ENCODE data around the gene CPN1. TPM values are rescaled to one million over a fixed set of nuclear protein-coding genes. Genes with fewer than 3 reads are reported as not detected.

CPN1 gene
- total and polyA plus RNA-seq, 12 donors: not detected

DNA sequence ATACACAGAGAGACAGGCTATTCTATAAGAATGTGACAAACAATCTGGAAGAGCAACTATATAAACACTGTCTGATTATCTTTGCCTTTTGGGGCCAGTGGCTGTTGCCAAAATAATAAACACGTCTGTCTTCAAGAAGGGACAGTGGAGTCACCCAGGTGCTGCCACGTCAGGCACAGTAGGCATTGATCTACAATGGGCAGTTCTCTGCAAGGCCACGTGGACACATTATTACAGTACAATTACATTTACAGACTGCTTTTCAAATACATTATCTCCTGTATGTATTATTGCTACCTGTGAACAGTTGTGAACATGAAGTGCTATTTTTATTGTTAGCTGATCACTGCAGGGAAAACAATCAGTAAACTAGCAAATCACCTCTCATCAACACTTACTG, 86.0 kb downstream of the CPN1 start:
- peaks cover 0 to 70% (median 49%) of the 10 kb centered on the region in 9 donors for H3K4me1 ChIP-seq
- no peak for DNase-seq
- H3K9me3 ChIP-seq: no peaks in the 10 kb centered on the region
- H3K4me3 ChIP-seq: no peak overlapping the region
- intact Hi-C loops (cut with DNase I): no loop called here
- TF ChIP-seq, protein P1, sequence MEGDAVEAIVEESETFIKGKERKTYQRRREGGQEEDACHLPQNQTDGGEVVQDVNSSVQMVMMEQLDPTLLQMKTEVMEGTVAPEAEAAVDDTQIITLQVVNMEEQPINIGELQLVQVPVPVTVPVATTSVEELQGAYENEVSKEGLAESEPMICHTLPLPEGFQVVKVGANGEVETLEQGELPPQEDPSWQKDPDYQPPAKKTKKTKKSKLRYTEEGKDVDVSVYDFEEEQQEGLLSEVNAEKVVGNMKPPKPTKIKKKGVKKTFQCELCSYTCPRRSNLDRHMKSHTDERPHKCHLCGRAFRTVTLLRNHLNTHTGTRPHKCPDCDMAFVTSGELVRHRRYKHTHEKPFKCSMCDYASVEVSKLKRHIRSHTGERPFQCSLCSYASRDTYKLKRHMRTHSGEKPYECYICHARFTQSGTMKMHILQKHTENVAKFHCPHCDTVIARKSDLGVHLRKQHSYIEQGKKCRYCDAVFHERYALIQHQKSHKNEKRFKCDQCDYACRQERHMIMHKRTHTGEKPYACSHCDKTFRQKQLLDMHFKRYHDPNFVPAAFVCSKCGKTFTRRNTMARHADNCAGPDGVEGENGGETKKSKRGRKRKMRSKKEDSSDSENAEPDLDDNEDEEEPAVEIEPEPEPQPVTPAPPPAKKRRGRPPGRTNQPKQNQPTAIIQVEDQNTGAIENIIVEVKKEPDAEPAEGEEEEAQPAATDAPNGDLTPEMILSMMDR (IDR thresholded peaks at IDR 0.05): no peak
- no peaks in the 10 kb centered on the region for H3K27me3 ChIP-seq
- 65 to 74% methylated on average over 3 of the region's 3 CpGs for WGBS, 2 donors
- ATAC-seq: no peak
- peaks cover 0 to 3% (median 0%) of the 10 kb centered on the region in 9 donors for H3K36me3 ChIP-seq
- peak overlapping the region in 3 of 10 donors; percentile 8 to 54 (median 9) for H3K27ac ChIP-seq

DNA sequence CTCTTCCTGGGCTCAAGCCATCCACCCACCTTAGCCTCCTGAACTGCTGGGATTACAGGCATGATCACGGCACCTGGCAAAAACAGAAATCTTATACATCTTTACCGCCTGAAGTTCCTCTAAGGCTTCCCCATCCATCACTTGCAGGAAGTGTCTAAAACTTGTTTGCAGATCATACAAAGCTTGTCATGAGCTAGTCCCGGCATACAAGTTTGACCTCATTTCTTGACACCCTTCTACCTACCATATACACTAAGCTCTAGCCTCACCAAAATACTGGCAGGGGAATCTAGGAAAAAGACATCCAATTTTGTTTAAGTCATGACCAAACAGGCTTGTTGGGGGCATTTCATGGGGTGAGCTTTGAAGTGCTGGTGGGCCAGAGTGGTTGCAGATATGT, 86.4 kb downstream of the CPN1 start:
- DNase-seq (no peak), ATAC-seq (no peak)
- TF ChIP-seq, protein P1 (IDR thresholded peaks at IDR 0.05): no peak
- Histone ChIP-seq H3K9me3 (no peaks in the 10 kb centered on the region), H3K36me3 (peaks cover 0 to 3% (median 0%) of the 10 kb centered on the region in 9 donors), H3K27ac (no peak overlapping the region), H3K27me3 (no peaks in the 10 kb centered on the region), H3K4me1 (peaks cover 0 to 68% (median 48%) of the 10 kb centered on the region in 9 donors), H3K4me3 (no peak overlapping the region)
- intact Hi-C loops (cut with DNase I): no loop called here
- WGBS, 2 donors: 80 to 88% methylated on average over 3 of the region's 3 CpGs

DNA sequence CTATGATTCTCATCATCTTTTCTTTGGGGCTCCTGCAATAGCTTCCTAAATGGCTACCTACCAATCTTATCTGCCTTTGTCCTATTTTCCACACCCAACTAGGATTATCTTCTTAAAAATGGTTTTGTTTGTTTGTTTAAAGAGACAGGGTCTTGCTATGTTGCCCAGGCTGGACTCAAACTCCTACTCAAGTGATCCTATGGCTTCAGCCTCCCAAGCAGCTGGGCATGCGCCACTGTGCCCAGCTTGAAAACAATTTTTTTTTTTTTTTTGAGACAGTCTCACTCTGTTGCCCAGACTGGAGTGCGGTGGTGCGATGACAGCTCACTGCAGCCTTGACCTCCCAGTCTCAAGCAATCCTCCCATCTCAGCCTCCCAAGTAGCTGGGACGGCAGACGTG, 86.9 kb downstream of the CPN1 start:
- TF ChIP-seq, protein P1 (IDR thresholded peaks at IDR 0.05): no peak
- H3K9me3 ChIP-seq: no peaks in the 10 kb centered on the region
- peaks cover 0 to 63% (median 44%) of the 10 kb centered on the region in 9 donors for H3K4me1 ChIP-seq
- DNase-seq (no peak), ATAC-seq (no peak)
- peak overlapping the region in 3 of 10 donors; percentile 25 to 85 (median 39) for H3K27ac ChIP-seq
- H3K4me3 ChIP-seq: no peak overlapping the region
- WGBS, 2 donors: 78 to 97% methylated on average over 5 of the region's 5 CpGs
- H3K27me3 ChIP-seq: no peaks in the 10 kb centered on the region
- intact Hi-C loops (cut with DNase I): no loop called here
- H3K36me3 ChIP-seq: peaks cover 0 to 3% (median 0%) of the 10 kb centered on the region in 9 donors

DNA sequence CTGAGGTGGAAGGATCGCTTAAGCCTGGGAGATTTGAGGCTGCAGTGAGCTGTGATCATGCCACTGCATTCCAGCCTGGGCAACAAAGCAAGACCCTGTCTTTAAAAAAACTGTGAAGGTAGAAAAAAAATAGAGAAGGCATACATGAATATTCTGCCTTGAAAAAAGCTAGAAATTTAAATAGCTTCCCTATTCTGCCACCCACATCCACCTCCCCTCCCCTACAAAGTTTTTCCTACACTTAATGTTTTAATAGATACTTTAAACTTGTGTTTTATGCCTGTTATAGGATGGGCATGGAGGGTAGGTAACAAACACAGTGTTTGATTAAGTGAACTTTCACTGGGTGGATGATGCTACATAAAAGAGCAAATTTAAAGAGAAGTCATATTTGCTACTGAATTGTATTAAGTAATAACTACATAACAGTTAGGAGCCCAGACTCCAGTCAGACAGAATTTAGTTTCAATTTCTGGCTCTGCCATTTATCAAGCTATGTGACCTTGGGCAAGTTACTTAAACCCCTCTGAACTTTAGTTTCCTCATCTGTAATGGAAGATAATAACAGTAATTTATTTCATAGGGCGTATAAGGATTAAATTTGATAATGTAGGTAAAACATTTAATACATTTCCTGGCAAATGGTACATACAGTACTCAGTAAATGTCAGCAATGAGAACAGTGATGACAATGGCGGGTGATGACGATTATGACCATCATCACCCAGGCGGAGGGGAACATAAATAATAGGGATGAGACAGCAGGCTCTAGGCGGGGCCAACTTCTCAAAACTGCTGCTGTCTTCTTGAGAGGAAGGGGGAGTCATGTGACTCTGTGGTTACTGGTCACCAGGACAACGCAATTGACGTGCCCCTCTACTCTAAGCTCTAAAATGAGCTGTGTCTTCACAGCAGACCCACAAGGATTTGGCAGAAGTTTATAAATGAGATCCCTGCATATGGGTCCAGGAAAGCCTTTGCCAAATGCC, 87.7 kb downstream of the CPN1 start:
- peak in 1 of 2 donors; percentile 60 for DNase-seq
- peak; percentile 56 to 87 (median 79) for ATAC-seq
- H3K4me3 ChIP-seq: peak overlapping the region in 2 of 10 donors; percentile 9 to 14
- no peaks in the 10 kb centered on the region for H3K27me3 ChIP-seq
- no peaks in the 10 kb centered on the region for H3K9me3 ChIP-seq
- TF ChIP-seq, protein P1 (IDR thresholded peaks at IDR 0.05): no peak
- H3K4me1 ChIP-seq: peaks cover 0 to 55% (median 42%) of the 10 kb centered on the region in 9 donors
- peaks cover 0 to 7% (median 0%) of the 10 kb centered on the region in 9 donors for H3K36me3 ChIP-seq
- peak overlapping the region in 6 of 10 donors; percentile 11 to 85 (median 28) for H3K27ac ChIP-seq
- 68 to 69% methylated on average over 8 of the region's 8 CpGs for WGBS, 2 donors
- intact Hi-C loops (cut with DNase I): no loop called here

Other genes starting within 250 kb of the CPN1 start
- gene DNMBP, start 71.9 kb downstream of the CPN1 start, total RNA-seq: 1 to 10 TPM; 5.4 to 8.1 (median 7.1) TPM
- 1 to 10 TPM; 5.1 to 8.0 TPM for gene DNMBP, start 71.9 kb downstream of the CPN1 start, polyA plus RNA-seq
- gene ERLIN1, start 104.2 kb upstream of the CPN1 start, total RNA-seq: 10 to 100 TPM in 2 of 10 donors, 1 to 10 TPM in 8; 4.4 to 13.3 (median 7.5) TPM
- gene ERLIN1, start 104.2 kb upstream of the CPN1 start, polyA plus RNA-seq: 1 to 10 TPM; 2.1 to 6.3 TPM
- 10 to 100 TPM in 6 of 10 donors, 1 to 10 TPM in 4; 7.7 to 13.7 (median 10.1) TPM for gene CHUK, start 147.7 kb upstream of the CPN1 start, total RNA-seq
- gene CHUK, start 147.7 kb upstream of the CPN1 start, polyA plus RNA-seq: 1 to 10 TPM; 7.3 to 7.7 TPM
- 10 to 100 TPM in 9 of 10 donors, 1 to 10 TPM in 1; 9.5 to 20.0 (median 13.4) TPM for gene CWF19L1, start 185.8 kb upstream of the CPN1 start, total RNA-seq
- 10 to 100 TPM; 14.0 to 15.3 TPM for gene CWF19L1, start 185.8 kb upstream of the CPN1 start, polyA plus RNA-seq
- 10 to 100 TPM; 13.6 to 23.5 (median 19.8) TPM for gene BLOC1S2, start 204.8 kb upstream of the CPN1 start, total RNA-seq
- 10 to 100 TPM; 19.3 to 32.2 TPM for gene BLOC1S2, start 204.8 kb upstream of the CPN1 start, polyA plus RNA-seq
- not detected for gene PKD2L1, start 248.4 kb upstream of the CPN1 start, total RNA-seq
- not detected for gene PKD2L1, start 248.4 kb upstream of the CPN1 start, polyA plus RNA-seq